Spleen (tissue), 11 donors: Measurements from ENCODE around the gene TMEM209. TPM values are rescaled to one million over a fixed set of nuclear protein-coding genes. Genes with fewer than 3 reads are reported as not detected.
A peak's percentile ranks its signal among the peaks of the same experiment; 100 is the strongest.

Experiments used
- DNase-seq: peaks from one replicate; pipeline ENCODE4 v3.0.0-alpha.2; 2020
- H3K27ac ChIP-seq, 8 donors: fragments of 200-600 bp; sonication (generic) in 7 of 8; 1 replicate in 4 of 8; 2 replicates in 4 of 8; pipeline versions ENCODE4 v1.5.0 to v1.8.0; 2016 to 2021; ENCODE audit warnings: inconsistent platforms in 4 of 8, mild to moderate bottlenecking in 4 of 8, moderate library complexity in 1 of 8
- H3K27me3 ChIP-seq, 7 donors: fragments of 200-600 bp; sonication (generic) in 6 of 7; replicated peaks in 1 of 7; 1 replicate in 4 of 7; 2 replicates in 3 of 7; pipeline versions ENCODE4 v1.5.0 to v1.8.0; 2016 to 2021; ENCODE audit warnings: inconsistent platforms in 3 of 7, mild to moderate bottlenecking in 1 of 7
- H3K36me3 ChIP-seq, 6 donors: fragments of 200-600 bp; sonication (generic) in 5 of 6; 1 replicate in 4 of 6; 2 replicates in 2 of 6; pipeline versions ENCODE4 v1.5.0 to v1.8.0; 2016 to 2021; ENCODE audit warnings: inconsistent platforms in 2 of 6
- H3K4me1 ChIP-seq, 6 donors: fragments of 200-600 bp; sonication (generic) in 5 of 6; 1 replicate in 3 of 6; 2 replicates in 3 of 6; pipeline versions ENCODE4 v1.5.0 to v1.8.0; 2016 to 2021; ENCODE audit warnings: inconsistent platforms in 3 of 6
- H3K4me3 ChIP-seq, 8 donors: fragments of 200-600 bp; sonication (generic) in 7 of 8; 1 replicate in 4 of 8; 2 replicates in 4 of 8; pipeline versions ENCODE4 v1.5.0 to v1.8.0; 2016 to 2021; ENCODE audit warnings: inconsistent platforms in 4 of 8, mild to moderate bottlenecking in 4 of 8, moderate library complexity in 2 of 8
- H3K9me3 ChIP-seq, 8 donors: fragments of 200-600 bp; sonication (generic) in 7 of 8; 1 replicate in 4 of 8; 2 replicates in 4 of 8; pipeline versions ENCODE4 v1.5.0 to v1.8.0; 2016 to 2021; ENCODE audit warnings: inconsistent platforms in 4 of 8
- CTCF ChIP-seq, 11 experiments: fragments of 200-600 bp in 7 of 11; fragments of 450-650 bp in 4 of 11; sonication (generic) in 4 of 11; IDR thresholded peaks in 8 of 11; conservative IDR thresholded peaks in 3 of 11; 1 replicate in 7 of 11; 2 replicates in 4 of 11; pipeline versions ENCODE4 v1.4.0 to v1.8.0; 2016 to 2021; ENCODE audit warnings: antibody characterized with exemption in 11 of 11, inconsistent platforms in 4 of 11, mild to moderate bottlenecking in 1 of 11
- POLR2A ChIP-seq, 3 donors: fragments of 450-650 bp; IDR thresholded peaks; one replicate each; pipeline ENCODE4 v1.5.1; 2017; ENCODE audit warnings: antibody characterized with exemption in 3 of 3, mild to moderate bottlenecking in 1 of 3
- POLR2AphosphoS5 ChIP-seq, 3 donors: sonication (generic); formaldehyde crosslinking; IDR thresholded peaks; one replicate each; pipeline ENCODE4 v1.5.1; 2017; ENCODE audit warnings: antibody characterized with exemption in 3 of 3
- whole genome bisulfite sequencing, 5 donors: extraction: QIAGEN DNeasy Blood & Tissue Kit in 3 of 5; methylation state at CpG; one replicate each; pipeline versions ENCODE4 v1.1.5 to v1.1.7; 2013 to 2018; 5-methylcytosine and 5-hydroxymethylcytosine counted together
- intact Hi-C: fragments of 100-400 bp; cut with DNase I; formaldehyde crosslinking; loops from one replicate; pipeline ENCODE4 v1.15.0; 2023; ENCODE audit warnings: low total_unique reads
- polyA plus RNA-seq, 3 donors: library from polyadenylated mRNA; stranded (reverse); fragments of 200-250 nt; gene quantifications; one replicate each; pipeline ENCODE4 v1.2.1, GENCODE V29; 2013
- total RNA-seq, 7 donors: library from RNA; depleted of rRNA in 3 of 7; stranded (reverse); fragments of >200 nt in 3 of 7; fragmentation: NEBNext Ultra II Directional in 4 of 7; extraction: Animal tissue kit (Norgen Biotek cat#: 25700) in 4 of 7; gene quantifications; one replicate each; pipeline versions ENCODE4 v1.1.0 to v1.2.1, GENCODE V29; 2016 to 2021
- donor health status: healthy with polysubstance abuse.
- donor health status: DM: no; HTN: no; CAD: no; lungs with moderate emphysema.
- donor health status: DM: no; HTN: no; CAD: no.
- donor health status: Bipolar disorder and iron deficiency.
- donor health status: healthy.
- donor health status: DM: no; HTN: no; CAD: no.
- donor health status: DM: yes; HTN: yes; CAD: no.

Gene TMEM209
- total and polyA plus RNA-seq, 10 donors: 5.9 to 25.4 (median 17.4) TPM

GRCh38 chr7:130156140-130156539 is 49.1 kb downstream of the TMEM209 start:
- DNase-seq: no peak
- 97 to 98% (median 97%) methylated on average over 7 of the region's 7 CpGs for WGBS, 5 donors
- Histone ChIP-seq H3K36me3 (peaks cover 0 to 30% (median 12%) of the 10 kb centered on the region in 6 donors), H3K4me3 (no peak overlapping the region), H3K9me3 (peaks cover 0 to 20% (median 8%) of the 10 kb centered on the region in 8 donors), H3K27me3 (no peaks in the 10 kb centered on the region), H3K27ac (no peak overlapping the region), H3K4me1 (peaks cover 0 to 31% (median 9%) of the 10 kb centered on the region in 6 donors)
- intact Hi-C loops: no loop called here
- TF ChIP-seq POLR2AphosphoS5 (IDR thresholded peaks at IDR 0.05): no peak
- no peak for TF ChIP-seq CTCF (IDR thresholded peaks at IDR 0.05 in 8 of 11, conservative IDR thresholded peaks at IDR 0.05 in 3 of 11)
- no peak for TF ChIP-seq POLR2A (IDR thresholded peaks at IDR 0.05)

GRCh38 chr7:130154501-130155317 is 50.5 kb downstream of the TMEM209 start:
- DNase-seq: no peak
- WGBS, 5 donors: 76 to 84% (median 77%) methylated on average over 27 to 31 of the region's 31 CpGs
- intact Hi-C loops: no loop called here
- H3K27ac ChIP-seq: no peak overlapping the region
- H3K9me3 ChIP-seq: peaks cover 0 to 14% (median 8%) of the 10 kb centered on the region in 8 donors
- no peaks in the 10 kb centered on the region for H3K27me3 ChIP-seq
- H3K4me1 ChIP-seq: peaks cover 0 to 42% (median 14%) of the 10 kb centered on the region in 6 donors
- no peak for TF ChIP-seq POLR2A (IDR thresholded peaks at IDR 0.05)
- TF ChIP-seq CTCF (IDR thresholded peaks at IDR 0.05 in 8 of 11, conservative IDR thresholded peaks at IDR 0.05 in 3 of 11): no peak
- peak in 2 of 3 donors; percentile 14 to 54 for TF ChIP-seq POLR2AphosphoS5 (IDR thresholded peaks at IDR 0.05)
- no peak overlapping the region for H3K4me3 ChIP-seq
- peaks cover 0 to 16% (median 3%) of the 10 kb centered on the region in 6 donors for H3K36me3 ChIP-seq

GRCh38 chr7:130154131-130154500 is 51.1 kb downstream of the TMEM209 start:
- H3K4me3 ChIP-seq: no peak overlapping the region
- TF ChIP-seq CTCF (IDR thresholded peaks at IDR 0.05 in 8 of 11, conservative IDR thresholded peaks at IDR 0.05 in 3 of 11) (no peak), POLR2AphosphoS5 (IDR thresholded peaks at IDR 0.05) (no peak), POLR2A (IDR thresholded peaks at IDR 0.05) (no peak)
- H3K9me3 ChIP-seq: peaks cover 0 to 14% (median 8%) of the 10 kb centered on the region in 8 donors
- no peak for DNase-seq
- no peak overlapping the region for H3K27ac ChIP-seq
- H3K4me1 ChIP-seq: peaks cover 0 to 48% (median 19%) of the 10 kb centered on the region in 6 donors
- WGBS, 5 donors: 60 to 71% (median 66%) methylated on average over 2 to 6 of the region's 6 CpGs
- intact Hi-C loops: no loop called here
- peaks cover 0 to 10% (median 0%) of the 10 kb centered on the region in 6 donors for H3K36me3 ChIP-seq
- no peaks in the 10 kb centered on the region for H3K27me3 ChIP-seq

GRCh38 chr7:130153211-130153908 is 51.8 kb downstream of the TMEM209 start:
- intact Hi-C loops: no loop called here
- WGBS, 5 donors: 65 to 74% (median 67%) methylated on average over 23 to 29 of the region's 29 CpGs
- H3K36me3 ChIP-seq: peaks cover 0 to 4% (median 0%) of the 10 kb centered on the region in 6 donors
- no peak overlapping the region for H3K27ac ChIP-seq
- H3K9me3 ChIP-seq: peaks cover 0 to 14% (median 8%) of the 10 kb centered on the region in 8 donors
- H3K4me3 ChIP-seq: no peak overlapping the region
- H3K27me3 ChIP-seq: no peaks in the 10 kb centered on the region
- DNase-seq: no peak
- TF ChIP-seq POLR2AphosphoS5 (IDR thresholded peaks at IDR 0.05) (peak in 1 of 3 donors; percentile 8), POLR2A (IDR thresholded peaks at IDR 0.05) (no peak)
- H3K4me1 ChIP-seq: peaks cover 0 to 55% (median 21%) of the 10 kb centered on the region in 6 donors
